Measurements from ENCODE around the gene SPG21. TPM values are rescaled to one million over a fixed set of nuclear protein-coding genes. Genes with fewer than 3 reads are reported as not detected.

Gene SPG21
- total RNA-seq, 1 experiment from 2014 or later: 88.6 TPM

- Histone ChIP-seq H3K27me3 (no peaks in the 10 kb centered on the region), H3K36me3 (no peaks in the 10 kb centered on the region), H3K27ac (no peak overlapping the region), H3K4me3 (no peak overlapping the region), H3K9me3 (replicated peaks) (no peaks in the 10 kb centered on the region), H3K4me1 (no peaks in the 10 kb centered on the region)
- no peak for DNase-seq
Measured at GRCh38 chr15:64938192-64938591, 51.5 kb downstream of the SPG21 start.

DNA sequence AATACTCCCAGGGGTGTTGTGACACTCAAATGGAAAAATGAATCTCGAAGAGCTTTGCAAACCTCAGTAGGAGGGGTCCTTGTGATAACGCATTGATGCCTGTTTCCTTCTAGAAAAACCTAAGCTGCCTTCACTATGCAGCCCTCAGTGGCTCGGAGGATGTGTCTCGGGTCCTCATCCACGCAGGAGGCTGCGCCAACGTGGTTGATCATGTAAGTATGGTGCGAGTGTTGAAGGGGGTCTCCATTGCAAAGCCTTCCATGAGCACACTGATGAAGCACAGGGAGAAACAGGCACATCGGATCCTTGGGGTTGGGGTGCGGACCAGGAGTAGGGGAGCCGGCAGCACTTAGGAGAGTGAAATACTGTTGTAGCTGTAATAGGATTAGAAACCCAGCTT lies 55.7 kb downstream of the SPG21 start:
- H3K4me1 ChIP-seq: no peaks in the 10 kb centered on the region
- no peaks in the 10 kb centered on the region for H3K36me3 ChIP-seq
- no peak overlapping the region for H3K27ac ChIP-seq
- no peaks in the 10 kb centered on the region for H3K27me3 ChIP-seq
- no peaks in the 10 kb centered on the region for H3K9me3 ChIP-seq (replicated peaks)
- no peak overlapping the region for H3K4me3 ChIP-seq
- no peak for DNase-seq

GRCh38 chr15:64931381-64931780 lies 58.3 kb downstream of the SPG21 start:
- H3K27me3 ChIP-seq: no peaks in the 10 kb centered on the region
- no peak for DNase-seq
- no peaks in the 10 kb centered on the region for H3K36me3 ChIP-seq
- no peak overlapping the region for H3K4me3 ChIP-seq
- H3K27ac ChIP-seq: no peak overlapping the region
- H3K4me1 ChIP-seq: no peaks in the 10 kb centered on the region; the same call in 1 of the 2 replicates
- H3K9me3 ChIP-seq (replicated peaks): no peaks in the 10 kb centered on the region

- no peaks in the 10 kb centered on the region for H3K27me3 ChIP-seq
- no peak for DNase-seq
- H3K27ac ChIP-seq: no peak overlapping the region
- no peak overlapping the region for H3K4me3 ChIP-seq
- H3K9me3 ChIP-seq (replicated peaks): no peaks in the 10 kb centered on the region
- H3K36me3 ChIP-seq: no peaks in the 10 kb centered on the region
- H3K4me1 ChIP-seq: no peaks in the 10 kb centered on the region; the same call in 1 of the 2 replicates
Measured at GRCh38 chr15:64930778-64931371, 58.8 kb downstream of the SPG21 start.

DNA sequence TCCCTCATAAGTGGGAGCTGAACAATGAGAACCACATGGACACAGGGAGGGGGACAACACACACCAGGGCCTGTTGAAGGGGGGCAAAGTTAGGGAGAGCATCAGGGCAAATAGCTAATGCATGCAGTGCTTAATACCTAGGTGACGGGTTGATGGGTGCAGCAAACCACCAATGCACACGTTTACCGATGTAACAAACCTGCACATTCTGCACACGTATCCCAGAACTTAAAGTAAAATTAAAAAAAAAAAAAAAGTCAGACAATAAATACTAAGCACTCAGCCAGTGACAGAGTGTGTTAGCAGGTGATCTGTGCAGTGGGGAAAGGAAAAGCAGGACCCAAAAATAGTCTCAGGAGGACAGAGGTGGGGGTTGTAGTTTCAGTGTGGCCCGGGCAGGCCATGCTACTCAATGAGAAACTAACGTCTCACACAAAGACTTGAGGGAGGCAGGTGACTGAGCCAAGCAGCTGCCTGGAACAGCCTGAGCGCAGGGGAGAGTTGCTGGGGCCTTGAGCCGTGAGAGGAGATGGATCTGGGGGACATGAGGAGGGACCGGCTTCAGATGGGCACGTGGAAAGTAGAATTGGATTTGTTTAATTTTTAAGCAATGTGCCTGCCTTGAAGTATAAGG lies 59.6 kb downstream of the SPG21 start:
- DNase-seq: no peak
- H3K4me3 ChIP-seq: no peak overlapping the region
- H3K27me3 ChIP-seq: no peaks in the 10 kb centered on the region
- H3K27ac ChIP-seq: no peak overlapping the region
- H3K9me3 ChIP-seq (replicated peaks): no peaks in the 10 kb centered on the region
- no peaks in the 10 kb centered on the region for H3K36me3 ChIP-seq
- no peaks in the 10 kb centered on the region; the same call in 1 of the 2 replicates for H3K4me1 ChIP-seq

GRCh38 chr15:64928626-64929220 lies 61.0 kb downstream of the SPG21 start:
- no peaks in the 10 kb centered on the region for H3K36me3 ChIP-seq
- H3K27me3 ChIP-seq: no peaks in the 10 kb centered on the region
- no peaks in the 10 kb centered on the region for H3K9me3 ChIP-seq (replicated peaks)
- H3K4me1 ChIP-seq: no peaks in the 10 kb centered on the region; the same call in 1 of the 2 replicates
- H3K27ac ChIP-seq: 0 out of 2 replicates have a peak overlapping the region, but pooled peaks have one; percentile 21
- no peak overlapping the region for H3K4me3 ChIP-seq
- peak in 1 of 2 experiments; percentile 52 for DNase-seq

DNA sequence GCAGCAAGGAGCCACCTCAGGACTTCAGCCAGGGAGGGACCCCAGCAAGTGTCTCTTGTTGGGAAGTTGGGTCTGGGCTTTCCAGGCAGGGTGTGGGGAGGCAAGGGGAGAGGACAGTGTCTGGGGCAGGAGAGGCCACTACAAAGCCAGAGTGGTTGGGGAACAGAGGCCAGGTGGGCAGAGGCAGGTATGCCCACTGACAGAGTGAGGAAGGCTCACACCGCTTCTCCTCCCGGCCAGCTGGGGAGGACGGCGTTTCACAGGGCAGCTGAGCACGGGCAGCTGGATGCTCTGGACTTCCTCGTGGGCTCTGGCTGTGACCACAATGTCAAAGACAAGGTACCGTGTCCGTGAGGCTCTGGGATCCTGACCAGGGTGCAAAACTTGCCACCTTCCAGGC lies 63.1 kb downstream of the SPG21 start:
- Histone ChIP-seq H3K27ac (no peak overlapping the region), H3K4me3 (no peak overlapping the region), H3K4me1 (no peaks in the 10 kb centered on the region; the same call in 1 of the 2 replicates), H3K9me3 (replicated peaks) (no peaks in the 10 kb centered on the region), H3K36me3 (no peaks in the 10 kb centered on the region), H3K27me3 (no peaks in the 10 kb centered on the region)
- DNase-seq: no peak

GRCh38 chr15:64925335-64926330 lies 64.1 kb downstream of the SPG21 start:
- no peak overlapping the region for H3K27ac ChIP-seq
- no peak for DNase-seq
- H3K27me3 ChIP-seq: no peaks in the 10 kb centered on the region

DNA sequence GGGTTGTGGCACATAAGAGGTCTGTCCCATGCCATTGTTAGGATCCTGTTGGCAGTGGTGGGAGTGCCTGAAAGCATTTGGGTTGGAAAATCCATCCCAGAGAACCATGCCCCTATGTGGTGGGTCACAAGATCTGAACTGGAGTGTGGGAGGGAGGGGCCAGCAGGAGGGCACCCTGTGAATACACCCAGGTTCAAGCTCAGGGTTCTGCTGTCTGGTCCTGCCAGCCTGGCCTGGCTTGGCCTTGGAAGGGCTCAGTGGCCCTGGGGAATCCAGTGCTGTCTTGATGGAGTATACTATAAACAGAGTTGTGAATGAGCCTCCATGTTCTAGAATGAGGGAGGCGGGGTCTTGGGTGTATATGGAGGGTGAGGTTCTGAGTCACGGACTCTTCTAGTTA lies 66.2 kb downstream of the SPG21 start:
- Histone ChIP-seq H3K4me1 (no peaks in the 10 kb centered on the region; the same call in 1 of the 2 replicates), H3K9me3 (replicated peaks) (no peaks in the 10 kb centered on the region), H3K27ac (no peak overlapping the region), H3K27me3 (no peaks in the 10 kb centered on the region), H3K4me3 (no peak overlapping the region), H3K36me3 (no peaks in the 10 kb centered on the region)
- DNase-seq: no peak

More at GRCh38 chr15:64925335-64926330, 64.1 kb downstream of the SPG21 start:
- Histone ChIP-seq H3K9me3 (replicated peaks) (no peaks in the 10 kb centered on the region), H3K36me3 (no peaks in the 10 kb centered on the region), H3K4me1 (no peaks in the 10 kb centered on the region; the same call in 1 of the 2 replicates), H3K4me3 (no peak overlapping the region)

- H3K4me1 ChIP-seq: no peaks in the 10 kb centered on the region
- no peaks in the 10 kb centered on the region for H3K27me3 ChIP-seq
- H3K27ac ChIP-seq: no peak overlapping the region
- no peak for DNase-seq
- no peaks in the 10 kb centered on the region for H3K36me3 ChIP-seq
- H3K9me3 ChIP-seq (replicated peaks): no peaks in the 10 kb centered on the region
- H3K4me3 ChIP-seq: no peak overlapping the region
Measured at GRCh38 chr15:64921711-64922110, 68.0 kb downstream of the SPG21 start.

DNA sequence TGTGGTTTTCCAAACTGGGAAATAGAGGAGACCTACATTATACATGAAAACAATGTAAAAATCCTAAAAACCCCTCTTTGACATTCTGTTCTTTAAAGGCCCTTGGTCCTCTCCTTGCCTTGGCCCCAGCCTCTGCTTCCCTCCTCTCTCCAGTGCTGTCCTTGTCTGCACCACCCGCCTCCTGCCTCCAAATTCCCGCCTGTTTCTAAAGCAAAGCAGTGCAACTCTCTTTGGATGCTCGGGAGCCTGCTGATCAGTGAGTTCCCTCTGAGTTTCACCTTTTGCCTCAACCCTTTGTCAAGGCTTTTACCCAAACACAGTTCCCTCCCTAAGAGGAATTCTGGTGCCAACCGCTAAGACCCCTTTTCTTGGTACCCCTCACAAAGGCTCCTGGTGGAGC lies 70.0 kb downstream of the SPG21 start:
- H3K36me3 ChIP-seq: no peaks in the 10 kb centered on the region
- H3K4me3 ChIP-seq: no peak overlapping the region
- H3K9me3 ChIP-seq (replicated peaks): no peaks in the 10 kb centered on the region
- H3K27me3 ChIP-seq: no peaks in the 10 kb centered on the region
- no peak overlapping the region for H3K27ac ChIP-seq
- no peaks in the 10 kb centered on the region for H3K4me1 ChIP-seq
- DNase-seq: no peak

DNA sequence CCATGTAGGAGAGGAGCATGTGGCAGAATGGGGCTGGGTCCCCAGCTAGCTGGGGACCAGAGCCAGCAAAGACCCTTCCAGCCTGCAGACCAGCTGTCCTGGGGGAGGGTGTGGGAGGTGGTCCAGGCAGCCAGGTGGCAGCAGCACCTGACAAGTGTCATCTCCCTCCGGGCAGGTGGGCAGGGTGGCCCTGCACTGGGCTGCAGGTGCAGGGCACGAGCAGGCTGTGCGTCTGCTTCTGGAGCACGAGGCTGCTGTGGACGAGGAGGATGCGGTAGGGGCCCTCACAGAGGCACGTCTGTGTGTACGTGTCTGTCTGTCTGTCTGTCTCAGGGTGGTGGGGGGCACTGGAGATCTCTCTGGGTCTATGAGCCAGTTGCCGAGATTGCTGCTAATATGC lies 72.5 kb downstream of the SPG21 start:
- H3K4me1 ChIP-seq: peaks cover 11% of the 10 kb centered on the region
- H3K36me3 ChIP-seq: no peaks in the 10 kb centered on the region
- no peak overlapping the region for H3K27ac ChIP-seq
- H3K4me3 ChIP-seq: no peak overlapping the region
- DNase-seq: no peak
- H3K27me3 ChIP-seq: no peaks in the 10 kb centered on the region
- H3K9me3 ChIP-seq (replicated peaks): no peaks in the 10 kb centered on the region

GRCh38 chr15:64916365-64916764 lies 73.3 kb downstream of the SPG21 start:
- no peak for DNase-seq
- no peaks in the 10 kb centered on the region for H3K9me3 ChIP-seq (replicated peaks)
- no peaks in the 10 kb centered on the region for H3K27me3 ChIP-seq
- no peak overlapping the region for H3K4me3 ChIP-seq
- H3K27ac ChIP-seq: no peak overlapping the region
- no peaks in the 10 kb centered on the region for H3K36me3 ChIP-seq
- H3K4me1 ChIP-seq: peaks cover 11% of the 10 kb centered on the region

- Histone ChIP-seq H3K4me1 (peaks cover 16% of the 10 kb centered on the region), H3K4me3 (no peak overlapping the region), H3K36me3 (no peaks in the 10 kb centered on the region), H3K9me3 (replicated peaks) (no peaks in the 10 kb centered on the region), H3K27ac (no peak overlapping the region), H3K27me3 (no peaks in the 10 kb centered on the region)
- no peak for DNase-seq
Measured at GRCh38 chr15:64915518-64916227, 74.0 kb downstream of the SPG21 start.
